Naive thymus-derived CD8-positive, alpha-beta T cell (primary cell): ENCODE data around the gene KLHL33. TPM values are rescaled to one million over a fixed set of nuclear protein-coding genes. Genes with fewer than 3 reads are reported as not detected.
"Not testable (repeated sequence)": the region's sequence is repeated elsewhere in the genome, so short reads cannot be mapped to it uniquely, and the experiment has no call there.

ENCODE experiments used
- ATAC-seq, 2 donors: fragments of 150-1000 bp; cut with Tn5 transposase in 1 of 2; sonication (Bioruptor Pico), chemical (Tn5 transposase) in 1 of 2; 1 replicate in 1 of 2; 2 replicates in 1 of 2; pipeline ENCODE4 v1.10.0; 2021; ENCODE audit warnings: mild to moderate bottlenecking in 2 of 2, moderate library complexity in 2 of 2
- POLR2A ChIA-PET: fragments of 350-600 bp; sonication (Branson Sonifier 250); formaldehyde crosslinking; loops from one replicate; lab custom pipeline; 2021; ENCODE audit warnings: antibody characterized with exemption; lab: Charles Lee
- DNase-seq, 10 donors: peaks; one replicate each; pipeline versions ENCODE4 v3.0.0 to v3.0.0-alpha.2; 2020 to 2022
- H3K27ac Mint-ChIP-seq, 10 donors: one replicate each; pipeline ENCODE4 v1.8.0; 2020 to 2022; ENCODE audit warnings: mild to moderate bottlenecking in 10 of 10, mixed read lengths in 10 of 10, moderate library complexity in 4 of 10, inconsistent platforms in 1 of 10
- H3K27me3 Mint-ChIP-seq, 5 donors: one replicate each; pipeline ENCODE4 v1.8.0; 2021 to 2022; ENCODE audit warnings: mixed read lengths in 5 of 5
- H3K36me3 Mint-ChIP-seq, 3 donors: one replicate each; pipeline ENCODE4 v1.8.0; 2020 to 2022; ENCODE audit warnings: mixed read lengths in 3 of 3, mild to moderate bottlenecking in 2 of 3, inconsistent platforms in 1 of 3
- H3K4me1 Mint-ChIP-seq, 4 donors: one replicate each; pipeline ENCODE4 v1.8.0; 2021 to 2022; ENCODE audit warnings: mixed read lengths in 4 of 4
- H3K4me3 Mint-ChIP-seq, 10 donors: one replicate each; pipeline ENCODE4 v1.8.0; 2020 to 2022; ENCODE audit warnings: mild to moderate bottlenecking in 10 of 10, mixed read lengths in 10 of 10, moderate library complexity in 6 of 10, inconsistent platforms in 1 of 10
- H3K9me3 Mint-ChIP-seq, 9 donors: one replicate each; pipeline ENCODE4 v1.8.0; 2020 to 2022; ENCODE audit warnings: mixed read lengths in 9 of 9, mild to moderate bottlenecking in 3 of 9, inconsistent platforms in 1 of 9, moderate library complexity in 1 of 9
- polyA plus RNA-seq, 3 donors: library from polyadenylated mRNA; unstranded; fragments of 300-500 nt; fragmentation: Illumina TruSeq; gene quantifications; one replicate each; pipeline ENCODE4 v1.2.3, GENCODE V29; 2021
- total RNA-seq, 8 experiments: library from RNA in 2 of 8; stranded (reverse) in 2 of 8; gene quantifications; one replicate each; pipeline ENCODE4 v1.2.3 and lab custom pipeline; 2021 to 2026

KLHL33 gene
- total and polyA plus RNA-seq, 5 experiments from 2014 or later: 0.43 to 0.77 (median 0.52) TPM

GRCh38 chr14:20461225-20462141, 25.5 kb upstream of the KLHL33 start, which contains the start of gene PIP4P1:
PIP4P1 (minus strand) TSS chr14:20461434; CDS start chr14:20461325, 109 bp downstream.
- peak; percentile 96 to 100 (median 98) for DNase-seq
- H3K4me1 Mint-ChIP-seq: peaks cover 24 to 43% (median 28%) of the 10 kb centered on the region in 4 donors
- ATAC-seq: peak; percentile 89
- H3K27ac Mint-ChIP-seq: peak within 1 kb of the TSS; percentile 86 to 99 (median 94)
- H3K27me3 Mint-ChIP-seq: no peaks in the 10 kb centered on the region
- H3K36me3 Mint-ChIP-seq: peaks cover 0 to 23% (median 9%) of the 10 kb centered on the region in 3 donors
- POLR2A ChIA-PET: interaction anchor here (0.6 to 4.6 kb wide), 19 partner anchors 8 to 1015 kb away, joined by 3 to 63 read pairs (median 7); partner anchors contain the start of genes PARP2, PNP, RAB2B and RNASE4
- no peaks in the 10 kb centered on the region for H3K9me3 Mint-ChIP-seq
- H3K4me3 Mint-ChIP-seq: peak within 1 kb of the TSS; percentile 84 to 96 (median 92)

- peak; percentile 19 to 29 for ATAC-seq
- H3K4me1 Mint-ChIP-seq: peaks cover 24 to 43% (median 28%) of the 10 kb centered on the region in 4 donors
- POLR2A ChIA-PET: interaction anchor here (0.8 to 4.6 kb wide), 16 partner anchors 11 to 222 kb away, joined by 3 to 63 read pairs (median 8); partner anchors contain the start of genes PARP2, PNP, RNASE4 and TEP1
- H3K9me3 Mint-ChIP-seq: no peaks in the 10 kb centered on the region
- no peaks in the 10 kb centered on the region for H3K27me3 Mint-ChIP-seq
- DNase-seq: peak; percentile 17 to 86 (median 74)
- H3K4me3 Mint-ChIP-seq: peak overlapping the region; percentile 84 to 96 (median 91)
- H3K36me3 Mint-ChIP-seq: peaks cover 0 to 23% (median 9%) of the 10 kb centered on the region in 3 donors
- H3K27ac Mint-ChIP-seq: peak overlapping the region; percentile 86 to 99 (median 94)
Observed at GRCh38 chr14:20460458-20461224, 24.7 kb upstream of the KLHL33 start.

- H3K27me3 Mint-ChIP-seq: no peaks in the 10 kb centered on the region
- peak overlapping the region in 8 of 10 donors; percentile 16 to 93 (median 49) for H3K27ac Mint-ChIP-seq
- ATAC-seq: no peak
- H3K4me3 Mint-ChIP-seq: peak overlapping the region in 1 of 10 donors; percentile 12
- peaks cover 0 to 23% (median 9%) of the 10 kb centered on the region in 3 donors for H3K36me3 Mint-ChIP-seq
- no peak for DNase-seq
- H3K4me1 Mint-ChIP-seq: peaks cover 24 to 42% (median 29%) of the 10 kb centered on the region in 4 donors
- POLR2A ChIA-PET: no interaction called here
- H3K9me3 Mint-ChIP-seq: no peaks in the 10 kb centered on the region
Observed at GRCh38 chr14:20458031-20458789, 22.2 kb upstream of the KLHL33 start.

GRCh38 chr14:20456971-20457370, 21.0 kb upstream of the KLHL33 start:
- no peak overlapping the region for H3K4me3 Mint-ChIP-seq
- no peak for ATAC-seq
- peaks cover 25 to 47% (median 34%) of the 10 kb centered on the region in 4 donors for H3K4me1 Mint-ChIP-seq
- POLR2A ChIA-PET: interaction anchor here (0.9 to 3.3 kb wide), 6 partner anchors 13 to 226 kb away, joined by 3 to 44 read pairs (median 14); partner anchors contain the start of genes PARP2, PNP and TEP1
- peaks cover 0 to 34% (median 9%) of the 10 kb centered on the region in 3 donors for H3K36me3 Mint-ChIP-seq
- H3K9me3 Mint-ChIP-seq: no peaks in the 10 kb centered on the region
- peak overlapping the region in 2 of 10 donors; percentile 27 to 41 for H3K27ac Mint-ChIP-seq
- no peaks in the 10 kb centered on the region for H3K27me3 Mint-ChIP-seq
- no peak for DNase-seq

- peak; percentile 69 to 71 for ATAC-seq
- Mint-ChIP-seq H3K27ac (no peak overlapping the region), H3K36me3 (peaks cover 0 to 42% (median 14%) of the 10 kb centered on the region in 3 donors), H3K4me3 (no peak overlapping the region), H3K9me3 (no peaks in the 10 kb centered on the region), H3K27me3 (no peaks in the 10 kb centered on the region), H3K4me1 (peaks cover 19 to 43% (median 30%) of the 10 kb centered on the region in 4 donors)
- DNase-seq: peak in 2 of 10 donors; percentile 58 to 74
- POLR2A ChIA-PET: interaction anchor here (0.6 to 3.3 kb wide), 19 partner anchors 9 to 228 kb away, joined by 3 to 44 read pairs (median 7); partner anchors contain the start of genes PARP2, PNP, RNASE4 and TEP1
Observed at GRCh38 chr14:20455355-20456300, 19.7 kb upstream of the KLHL33 start.

- POLR2A ChIA-PET: interaction anchor here (0.6 to 3.3 kb wide), 18 partner anchors 10 to 229 kb away, joined by 3 to 44 read pairs (median 7); partner anchors contain the start of genes PARP2, PNP, RNASE4 and TEP1
- Mint-ChIP-seq H3K9me3 (no peaks in the 10 kb centered on the region), H3K27me3 (no peaks in the 10 kb centered on the region), H3K27ac (peak within 1 kb of the TSS in 2 of 10 donors; percentile 9 to 59), H3K36me3 (peaks cover 0 to 35% (median 17%) of the 10 kb centered on the region in 3 donors), H3K4me1 (peaks cover 15 to 34% (median 26%) of the 10 kb centered on the region in 4 donors), H3K4me3 (peak within 1 kb of the TSS in 4 of 10 donors; percentile 4 to 30 (median 12))
- DNase-seq (peak; percentile 87 to 99 (median 98)), ATAC-seq (peak; percentile 82 to 83)
Observed at GRCh38 chr14:20454516-20455354, 18.8 kb upstream of the KLHL33 start, which contains the start of the genes APEX1 and OSGEP. APEX1 (plus strand) TSS chr14:20455226; CDS start chr14:20455646, 420 bp downstream. OSGEP (minus strand) TSS chr14:20454812; CDS start chr14:20454683, 129 bp downstream.

GRCh38 chr14:20452831-20453230, 16.9 kb upstream of the KLHL33 start:
- H3K27me3 Mint-ChIP-seq, ATAC-seq, DNase-seq, H3K9me3 Mint-ChIP-seq: not testable (repeated sequence)
- Mint-ChIP-seq H3K36me3 (peaks cover 0 to 21% (median 21%) of the 10 kb centered on the region in 3 donors), H3K4me1 (peaks cover 11 to 22% (median 17%) of the 10 kb centered on the region in 4 donors), H3K27ac (peak overlapping the region in 9 of 10 donors; percentile 37 to 89 (median 67)), H3K4me3 (peak overlapping the region in 7 of 10 donors; percentile 29 to 68 (median 46))
- POLR2A ChIA-PET: interaction anchor here (0.6 to 3.0 kb wide), 5 partner anchors 9 to 229 kb away, joined by 3 to 21 read pairs (median 3); no protein-coding TSS in a partner anchor

GRCh38 chr14:20446889-20447288, 10.9 kb upstream of the KLHL33 start:
- H3K4me3 Mint-ChIP-seq: no peak overlapping the region
- DNase-seq (no peak), ATAC-seq (no peak)
- POLR2A ChIA-PET: interaction anchor here (0.8 to 1.1 kb wide), 2 partner anchors 29 to 41 kb away, joined by 3 read pairs; no protein-coding TSS in a partner anchor
- peaks cover 5 to 13% (median 10%) of the 10 kb centered on the region in 4 donors for H3K4me1 Mint-ChIP-seq
- H3K9me3 Mint-ChIP-seq: no peaks in the 10 kb centered on the region
- H3K27ac Mint-ChIP-seq: peak overlapping the region in 2 of 10 donors; percentile 15 to 56
- H3K27me3 Mint-ChIP-seq: no peaks in the 10 kb centered on the region
- peaks cover 4 to 30% (median 9%) of the 10 kb centered on the region in 3 donors for H3K36me3 Mint-ChIP-seq

GRCh38 chr14:20443650-20444049, 7.7 kb upstream of the KLHL33 start:
- peaks cover 22 to 33% (median 31%) of the 10 kb centered on the region in 4 donors for H3K4me1 Mint-ChIP-seq
- H3K27me3 Mint-ChIP-seq, H3K4me3 Mint-ChIP-seq, DNase-seq, POLR2A ChIA-PET, ATAC-seq, H3K27ac Mint-ChIP-seq, H3K9me3 Mint-ChIP-seq: not testable (repeated sequence)
- peaks cover 0 to 14% (median 4%) of the 10 kb centered on the region in 3 donors for H3K36me3 Mint-ChIP-seq
